GM06990 (cell line): ENCODE data around the gene GAPDHS.

ENCODE experiments used
- DNase-seq: peaks from one replicate; pipeline ENCODE4 v3.0.0-alpha.2; 2011; ENCODE audit not compliant: insufficient read length; ENCODE audit errors: extremely low read depth
- H3K27me3 ChIP-seq: replicated peaks from 2 replicates; pipeline ENCODE4 v1.6.0; 2011; ENCODE audit warnings: low read length; ENCODE audit not compliant: control insufficient read depth, insufficient read depth
- H3K36me3 ChIP-seq: 2 replicates; pipeline ENCODE4 v1.5.1; 2011; ENCODE audit warnings: low read length; ENCODE audit not compliant: control insufficient read depth, insufficient read depth
- H3K4me3 ChIP-seq: replicated peaks from 2 replicates; pipeline ENCODE4 v1.5.1; 2011; ENCODE audit warnings: low read depth, mild to moderate bottlenecking, control low read depth, low read length
- CTCF ChIP-seq: IDR thresholded peaks from 2 replicates; pipeline ENCODE4 v1.5.1; 2011; ENCODE audit warnings: low read length, control low read depth, mild to moderate bottlenecking, inconsistent platforms; ENCODE audit not compliant: insufficient read depth, poor library complexity, severe bottlenecking

The GAPDHS gene

DNA sequence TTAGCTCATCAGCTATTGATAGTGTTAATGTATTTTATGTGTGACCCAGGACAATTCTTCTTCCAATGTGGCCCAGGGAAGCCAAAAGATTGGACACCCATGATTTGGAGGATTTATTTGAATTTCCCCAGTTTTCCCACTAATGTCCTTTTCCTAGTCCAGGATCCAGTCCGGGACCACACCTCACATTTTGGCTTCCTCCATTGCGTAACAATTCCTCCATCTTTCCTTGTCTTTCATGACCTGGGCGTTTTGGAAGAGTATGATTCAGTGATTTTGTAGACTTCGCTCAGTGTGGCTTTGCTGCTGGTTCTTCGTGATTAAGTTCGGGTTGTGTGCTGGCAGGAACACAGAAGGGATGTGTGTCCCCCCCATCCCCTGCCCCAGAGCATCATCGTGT, 33.5 kb downstream of the GAPDHS start:
- no peak for TF ChIP-seq CTCF
- no peaks in the 10 kb centered on the region for H3K36me3 ChIP-seq
- H3K4me3 ChIP-seq, result no peak overlapping the region
- H3K27me3 ChIP-seq, result no peaks in the 10 kb centered on the region; the same call in 1 of the 2 replicates
- DNase-seq, result no peak

- no peak for DNase-seq
- Histone ChIP-seq H3K27me3 (no peaks in the 10 kb centered on the region), H3K36me3 (no peaks in the 10 kb centered on the region), H3K4me3 (no peak overlapping the region)
- TF ChIP-seq CTCF, result no peak
Observed at GRCh38 chr19:35569281-35569781, 36.1 kb downstream of the GAPDHS start.

GRCh38 chr19:35571406-35571965, 38.2 kb downstream of the GAPDHS start:
- DNase-seq, result no peak
- Histone ChIP-seq H3K36me3 (no peaks in the 10 kb centered on the region), H3K27me3 (no peaks in the 10 kb centered on the region), H3K4me3 (no peak overlapping the region)
- TF ChIP-seq CTCF, result no peak

GRCh38 chr19:35577918-35578317, 44.7 kb downstream of the GAPDHS start:
- no peaks in the 10 kb centered on the region for H3K36me3 ChIP-seq
- TF ChIP-seq CTCF, result no peak
- no peaks in the 10 kb centered on the region for H3K27me3 ChIP-seq
- no peak for DNase-seq
- no peak overlapping the region for H3K4me3 ChIP-seq

DNA sequence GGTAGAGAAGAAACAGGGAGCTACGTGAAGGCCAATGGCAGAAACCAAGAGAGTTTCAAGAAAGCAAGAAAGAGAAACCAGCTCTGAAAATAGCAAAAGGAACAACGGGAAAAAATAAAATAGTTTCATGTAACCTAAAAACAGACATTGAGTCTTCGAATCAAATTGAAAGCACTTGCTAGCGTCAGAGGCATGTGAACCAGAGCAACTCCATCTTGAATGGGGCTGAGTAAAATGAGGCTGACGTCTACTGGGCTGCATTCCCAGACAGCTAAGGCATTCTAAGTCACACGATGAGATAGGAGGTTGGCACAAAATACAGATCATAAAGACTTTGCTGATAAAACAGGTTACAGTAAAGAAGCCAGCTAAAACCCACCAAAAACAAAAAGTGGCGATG, 45.5 kb downstream of the GAPDHS start:
- no peak for DNase-seq
- no peaks in the 10 kb centered on the region for H3K27me3 ChIP-seq
- TF ChIP-seq CTCF, result no peak
- H3K4me3 ChIP-seq, result no peak overlapping the region
- H3K36me3 ChIP-seq, result no peaks in the 10 kb centered on the region

DNA sequence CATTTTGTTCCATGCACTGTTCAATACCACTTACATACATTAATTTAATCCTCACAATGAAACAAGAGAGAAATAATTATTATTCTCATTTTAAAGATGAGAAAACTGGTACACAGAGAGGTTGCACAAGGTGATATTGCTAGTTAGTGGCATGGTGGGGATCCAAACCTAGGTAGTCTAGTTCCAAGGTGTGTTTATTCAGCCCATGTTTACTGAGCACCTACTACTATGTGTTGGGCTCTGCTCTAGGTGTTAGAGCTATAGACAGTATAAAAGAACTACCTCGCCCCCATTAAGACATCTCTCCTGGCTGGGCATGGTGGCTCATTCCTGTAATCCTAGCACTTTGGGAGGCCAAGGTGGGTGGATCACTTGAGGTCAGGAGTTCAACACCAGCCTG, 49.5 kb downstream of the GAPDHS start:
- no peaks in the 10 kb centered on the region for H3K36me3 ChIP-seq
- no peak for DNase-seq
- TF ChIP-seq CTCF, result no peak
- no peak overlapping the region for H3K4me3 ChIP-seq
- no peaks in the 10 kb centered on the region for H3K27me3 ChIP-seq
